Measurements from ENCODE around the gene TNS3. TPM values are rescaled to one million over a fixed set of nuclear protein-coding genes. Genes with fewer than 3 reads are reported as not detected.
"Not testable (repeated sequence)": the region's sequence is repeated elsewhere in the genome, so short reads cannot be mapped to it uniquely, and the experiment has no call there.

The TNS3 gene
- total RNA-seq, 1 experiment from 2014 or later: 61.7 TPM

DNA sequence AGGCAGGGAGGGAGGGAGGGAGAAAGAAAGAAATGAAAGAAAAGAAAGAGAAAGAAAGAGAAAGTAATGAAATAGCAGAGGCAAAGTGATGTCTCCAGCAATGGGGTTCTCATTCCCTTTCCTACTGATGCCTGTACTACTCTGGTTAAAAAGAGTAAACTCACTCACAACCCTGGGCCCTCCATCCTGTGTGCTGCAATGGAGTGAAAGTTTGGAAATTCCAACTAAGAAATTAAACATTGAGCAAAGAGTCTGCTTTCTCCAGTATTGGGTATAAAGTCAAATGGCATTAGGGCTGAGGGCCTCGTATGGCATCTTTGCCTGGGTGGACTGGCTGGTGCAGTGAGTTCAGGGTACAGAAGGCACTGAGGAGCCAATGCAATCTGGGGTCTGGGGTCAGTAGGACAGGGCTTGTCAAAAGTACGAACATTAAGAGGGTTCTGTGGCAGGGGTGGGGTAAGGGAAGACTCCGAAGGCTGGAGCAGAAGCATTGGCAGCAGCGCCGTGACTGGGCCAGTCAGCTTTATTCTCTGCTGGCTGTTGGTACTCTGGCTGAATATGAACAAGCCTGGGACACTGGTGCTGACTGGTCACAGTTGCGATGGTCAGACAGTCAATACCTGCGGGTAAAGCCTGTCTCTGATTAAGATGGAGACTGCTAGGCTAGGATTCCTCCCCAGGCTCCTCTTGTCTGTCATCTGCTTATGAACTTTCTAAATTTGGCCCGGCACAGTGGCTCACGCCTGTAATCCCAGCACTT is 24.1 kb upstream of the TNS3 start:
- in situ Hi-C loops (cut with HindIII; ENCODE audit: low pct_unique_long_range_greater_than_20kb, low sequenced_read_pairs): no loop called here
- no peak for DNase-seq (ENCODE audit: low read depth, low spot score)

GRCh38 chr7:47604496-47604890 is 22.6 kb upstream of the TNS3 start:
- DNase-seq (ENCODE audit: low read depth, low spot score): no peak
- in situ Hi-C loops (cut with HindIII; ENCODE audit: low pct_unique_long_range_greater_than_20kb, low sequenced_read_pairs): no loop called here

DNA sequence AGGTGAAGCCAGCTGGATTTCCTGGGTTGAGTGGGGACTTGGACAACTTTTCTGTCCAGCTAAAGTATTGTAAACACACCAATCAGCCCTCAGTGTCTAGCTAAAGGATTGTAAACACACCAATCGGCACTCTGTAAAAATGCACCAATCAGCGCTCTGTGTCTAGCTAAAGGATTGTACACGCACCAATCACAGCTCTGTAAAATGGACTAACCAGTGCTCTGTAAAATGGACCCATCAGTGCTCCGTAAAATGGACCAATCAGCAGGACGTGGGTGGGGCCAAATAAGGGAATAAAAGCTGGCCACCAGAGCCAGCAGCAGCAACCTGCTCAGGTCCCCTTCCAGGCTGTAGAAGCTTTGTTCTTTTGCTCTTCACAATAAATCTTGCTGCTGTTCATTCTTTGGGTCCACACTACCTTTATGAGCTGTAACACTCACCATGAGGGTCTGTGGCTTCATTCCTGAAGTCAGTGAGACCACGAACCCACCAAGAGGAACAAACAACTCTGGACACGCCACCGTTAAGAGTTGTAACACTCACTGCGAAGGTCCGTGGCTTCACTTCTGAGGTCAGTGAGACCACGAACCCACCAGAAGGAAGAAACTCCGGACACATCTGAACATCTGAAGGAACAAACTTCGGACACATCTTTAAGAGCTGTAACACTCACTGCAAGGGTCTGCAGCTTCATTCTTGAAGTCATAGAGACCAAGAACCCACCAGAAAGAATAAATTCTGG is 21.8 kb upstream of the TNS3 start:
- DNase-seq (ENCODE audit: low read depth, low spot score): not testable (repeated sequence)

DNA sequence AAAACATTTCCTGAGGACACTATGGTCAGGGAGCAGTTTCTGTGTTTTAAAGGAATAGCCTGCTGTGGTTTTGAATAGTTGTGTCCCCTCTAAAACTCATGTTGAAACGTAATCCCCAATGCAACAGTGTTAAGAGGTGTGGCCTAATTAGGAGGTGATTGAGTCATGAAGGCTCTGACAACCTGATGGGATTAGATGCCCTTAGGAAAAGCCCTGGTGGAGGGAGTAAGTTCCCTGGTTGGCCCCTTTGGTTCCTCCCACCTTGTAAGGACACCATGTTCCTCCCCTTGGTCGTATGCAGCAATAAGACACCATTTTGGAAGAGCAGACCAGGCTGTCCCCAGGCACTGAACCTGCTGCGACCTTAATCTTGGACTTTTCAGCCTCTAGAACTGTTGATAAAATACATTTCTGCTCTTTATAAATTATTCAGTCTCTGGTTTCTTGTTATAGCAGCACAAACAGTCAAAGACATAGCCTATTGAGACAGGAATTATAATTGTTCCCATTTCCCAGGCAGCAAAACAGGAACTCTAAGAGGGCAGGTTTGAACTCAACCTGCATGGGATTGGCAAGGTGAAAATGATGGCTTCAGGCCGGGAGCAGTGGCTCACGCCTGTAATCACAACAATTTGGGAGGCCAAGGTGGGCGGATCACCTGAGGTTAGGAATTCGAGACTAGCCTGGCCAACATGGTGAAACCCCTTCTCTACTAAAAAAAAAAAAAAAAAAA is 20.5 kb upstream of the TNS3 start:
- in situ Hi-C loops (cut with HindIII; ENCODE audit: low pct_unique_long_range_greater_than_20kb, low sequenced_read_pairs): no loop called here
- DNase-seq (ENCODE audit: low read depth, low spot score): no peak

More for the DNA sequence above, 21.8 kb upstream of the TNS3 start:
- in situ Hi-C loops (cut with HindIII; ENCODE audit: low pct_unique_long_range_greater_than_20kb, low sequenced_read_pairs): not testable (repeated sequence)

- DNase-seq (ENCODE audit: low read depth, low spot score): no peak
- in situ Hi-C loops (cut with HindIII; ENCODE audit: low pct_unique_long_range_greater_than_20kb, low sequenced_read_pairs): no loop called here
These were observed 20.0 kb upstream of the TNS3 start for GRCh38 chr7:47601881-47602249.

DNA sequence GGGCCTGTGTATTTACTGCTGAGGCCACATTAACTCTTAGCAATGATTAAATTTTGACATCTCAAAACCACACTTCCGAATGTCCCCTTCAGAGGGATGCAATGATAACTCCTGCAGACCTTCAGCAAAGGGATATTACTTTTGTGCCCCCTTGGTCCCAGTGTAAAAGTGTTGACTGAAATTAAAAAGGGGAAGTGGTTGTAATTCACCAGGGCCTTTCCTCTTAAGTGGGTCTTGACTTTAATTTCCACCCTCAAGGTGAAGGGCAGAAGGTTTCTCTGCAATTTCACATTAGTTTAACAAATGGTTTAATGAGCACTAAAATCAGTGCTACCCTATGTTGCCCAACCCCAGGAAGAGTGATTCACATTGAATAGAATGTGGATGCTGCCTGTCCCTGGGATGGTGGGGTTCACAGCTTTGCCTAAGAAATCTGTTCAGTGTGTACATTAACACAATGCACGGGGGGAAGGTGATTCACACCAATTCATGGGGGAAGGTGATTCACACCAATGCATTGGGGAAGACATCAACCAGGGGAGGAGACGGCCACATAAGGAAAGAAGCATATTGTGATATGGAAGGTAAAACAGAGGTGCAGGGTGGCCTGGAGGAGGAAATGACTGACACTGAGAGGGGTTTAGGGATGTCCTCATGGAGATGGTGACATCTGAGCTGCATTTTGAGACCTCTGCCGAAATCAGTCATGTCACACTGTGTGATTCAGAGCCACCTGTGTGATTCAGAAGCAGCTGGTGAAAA is 19.4 kb upstream of the TNS3 start:
- in situ Hi-C loops (cut with HindIII; ENCODE audit: low pct_unique_long_range_greater_than_20kb, low sequenced_read_pairs): no loop called here
- no peak for DNase-seq (ENCODE audit: low read depth, low spot score)

DNA sequence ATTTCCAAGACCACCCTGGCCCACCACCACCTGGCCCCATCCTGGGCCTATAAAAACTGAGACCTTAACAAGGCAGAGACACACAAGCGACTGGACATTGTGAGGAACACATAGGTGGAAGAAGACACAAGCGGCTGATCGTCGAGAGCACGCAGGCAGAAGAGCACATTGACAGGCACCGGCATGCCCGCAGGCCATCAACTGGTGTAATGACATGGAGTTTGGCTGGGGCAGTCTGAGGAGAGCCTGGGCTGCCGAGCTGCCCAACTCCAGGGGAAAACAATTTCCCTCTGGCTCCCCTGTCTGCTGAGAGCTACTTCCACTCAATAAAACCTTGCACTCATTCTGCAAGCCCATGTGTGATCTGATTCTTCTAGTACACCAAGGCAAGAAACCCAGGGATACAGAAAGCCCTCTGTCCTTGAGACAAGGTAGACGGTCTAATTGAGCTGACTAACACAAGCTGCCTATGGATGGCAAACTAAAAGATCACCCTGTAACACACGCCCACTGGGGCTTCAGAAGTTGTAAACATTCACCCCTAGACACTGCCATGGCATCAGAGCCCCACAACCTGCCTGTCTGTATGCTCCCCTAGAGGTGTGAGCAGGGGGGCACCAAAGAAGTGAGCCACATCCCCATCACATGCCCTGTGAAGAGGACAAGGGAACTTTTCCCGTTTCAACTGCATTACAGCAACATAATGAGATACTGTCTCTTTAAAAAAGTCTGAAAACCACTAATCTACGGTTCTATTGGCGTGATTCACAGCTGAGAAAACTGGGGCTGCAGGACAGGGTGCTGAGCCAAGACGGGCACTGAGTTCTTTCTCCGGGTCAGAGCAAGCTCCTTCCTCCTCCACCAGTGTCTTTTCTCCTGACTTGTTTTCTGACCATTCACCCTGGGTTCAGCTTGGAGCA is 18.5 kb upstream of the TNS3 start:
- in situ Hi-C loops (cut with HindIII; ENCODE audit: low pct_unique_long_range_greater_than_20kb, low sequenced_read_pairs): no loop called here
- no peak for DNase-seq (ENCODE audit: low read depth, low spot score)

- in situ Hi-C loops (cut with HindIII; ENCODE audit: low pct_unique_long_range_greater_than_20kb, low sequenced_read_pairs): no loop called here
- DNase-seq (ENCODE audit: low read depth, low spot score): no peak
These were observed 15.5 kb upstream of the TNS3 start for GRCh38 chr7:47597379-47597778.

- no peak for DNase-seq (ENCODE audit: low read depth, low spot score)
- in situ Hi-C loops (cut with HindIII; ENCODE audit: low pct_unique_long_range_greater_than_20kb, low sequenced_read_pairs): no loop called here
These were observed 14.7 kb upstream of the TNS3 start for GRCh38 chr7:47596502-47597202.

GRCh38 chr7:47594406-47594805 is 12.5 kb upstream of the TNS3 start:
- no peak for DNase-seq (ENCODE audit: low read depth, low spot score)
- in situ Hi-C loops (cut with HindIII; ENCODE audit: low pct_unique_long_range_greater_than_20kb, low sequenced_read_pairs): no loop called here

DNA sequence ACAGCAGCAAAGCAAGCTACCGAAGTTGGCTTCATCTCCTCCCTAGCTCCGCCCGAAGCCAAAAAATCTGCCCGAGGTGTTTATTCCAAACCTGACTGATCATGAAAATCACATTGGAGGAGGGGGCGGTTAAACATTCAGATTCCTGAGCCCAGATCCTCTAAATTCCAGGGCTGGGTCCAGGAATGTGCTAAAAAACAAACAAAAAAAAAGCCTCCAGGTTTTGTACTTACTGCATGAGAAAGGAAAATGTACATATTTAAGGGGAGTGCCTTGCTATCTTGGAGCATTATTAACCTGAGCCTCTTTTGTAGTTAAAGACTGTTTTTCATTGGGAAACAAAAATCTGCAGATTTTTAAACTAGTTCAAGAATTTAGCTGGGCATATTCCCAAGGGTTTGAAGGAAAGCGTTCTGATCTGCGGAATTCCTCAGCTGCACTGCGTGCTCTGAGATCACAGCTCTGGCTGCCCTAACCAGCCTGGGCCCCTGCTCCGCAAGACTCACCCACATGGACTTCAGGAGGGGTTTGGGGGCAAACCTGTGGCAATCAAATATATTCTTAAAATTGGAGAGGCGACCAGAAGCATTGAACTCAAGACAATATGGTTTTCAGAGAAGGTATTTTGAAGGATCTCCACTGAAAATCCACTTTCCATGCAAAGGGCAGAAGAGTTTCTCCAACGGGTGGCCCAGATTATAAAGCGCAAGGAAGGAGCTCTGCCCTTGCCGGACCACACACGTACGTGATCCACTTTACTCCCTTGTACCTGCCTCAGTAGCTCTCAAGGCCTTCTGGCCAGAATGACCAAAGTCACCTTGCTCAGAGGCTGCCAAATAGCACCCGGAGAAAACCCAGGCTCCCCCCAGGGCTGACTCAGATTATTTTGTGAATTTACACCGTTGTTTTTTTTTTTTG is 10.0 kb upstream of the TNS3 start:
- in situ Hi-C loops (cut with HindIII; ENCODE audit: low pct_unique_long_range_greater_than_20kb, low sequenced_read_pairs): no loop called here
- no peak for DNase-seq (ENCODE audit: low read depth, low spot score)

- DNase-seq (ENCODE audit: low read depth, low spot score): no peak
- in situ Hi-C loops (cut with HindIII; ENCODE audit: low pct_unique_long_range_greater_than_20kb, low sequenced_read_pairs): no loop called here
These were observed 9.3 kb upstream of the TNS3 start for GRCh38 chr7:47591089-47591654.

DNA sequence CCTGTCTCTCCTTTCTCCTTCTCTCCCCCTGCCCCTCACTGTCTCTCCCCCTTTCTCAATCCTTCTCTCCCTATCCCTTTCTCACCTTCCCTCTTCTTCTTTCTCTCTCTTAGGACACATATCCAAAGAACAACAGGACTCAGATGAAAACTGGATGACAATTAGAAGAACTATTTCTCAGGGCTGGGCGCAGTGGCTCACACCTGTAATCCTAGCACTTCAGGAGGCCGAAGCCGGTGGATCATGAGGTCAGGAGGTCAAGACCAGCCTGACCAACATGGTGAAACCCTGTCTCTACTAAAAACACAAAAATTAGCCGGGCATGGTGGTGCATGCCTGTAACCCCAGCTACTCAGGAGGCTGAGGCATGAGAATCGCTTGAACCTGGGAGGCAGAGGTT is 8.3 kb upstream of the TNS3 start:
- in situ Hi-C loops (cut with HindIII; ENCODE audit: low pct_unique_long_range_greater_than_20kb, low sequenced_read_pairs); DNase-seq (ENCODE audit: low read depth, low spot score): not testable (repeated sequence)

DNA sequence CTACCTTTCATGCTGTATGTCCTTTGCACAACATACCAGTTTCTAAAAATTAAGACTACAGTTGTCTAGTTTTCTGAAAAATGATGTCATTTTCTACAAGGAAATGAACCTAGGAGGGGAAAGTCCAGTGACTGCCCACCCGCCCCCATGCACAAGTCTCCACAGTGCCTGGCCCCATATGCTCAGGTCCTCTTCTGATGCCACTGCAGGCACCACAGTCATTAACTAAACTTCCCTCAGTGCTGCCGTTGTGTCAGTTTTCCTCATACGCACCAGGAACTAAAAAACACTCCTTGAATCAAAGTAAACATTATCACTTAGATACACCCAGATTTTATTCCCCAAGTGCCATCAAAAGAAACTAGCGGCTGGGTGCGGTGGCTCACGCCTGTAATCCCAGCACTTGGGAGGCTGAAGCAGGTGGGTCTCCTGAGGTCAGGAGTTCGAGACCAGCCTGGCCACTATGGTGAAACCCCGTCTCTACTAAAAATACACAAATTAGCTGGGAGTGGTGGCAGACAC is 6.9 kb upstream of the TNS3 start:
- in situ Hi-C loops (cut with HindIII; ENCODE audit: low pct_unique_long_range_greater_than_20kb, low sequenced_read_pairs): no loop called here
- DNase-seq (ENCODE audit: low read depth, low spot score): no peak

- in situ Hi-C loops (cut with HindIII; ENCODE audit: low pct_unique_long_range_greater_than_20kb, low sequenced_read_pairs): no loop called here
These were observed 6.1 kb upstream of the TNS3 start for GRCh38 chr7:47587976-47588375.

More at GRCh38 chr7:47587976-47588375, 6.1 kb upstream of the TNS3 start:
- no peak for DNase-seq (ENCODE audit: low read depth, low spot score)

All from SK-MEL-5 (cell line).